Endothelial cell of umbilical vein (primary cell): ENCODE data around the gene FYN. TPM values are rescaled to one million over a fixed set of nuclear protein-coding genes. Genes with fewer than 3 reads are reported as not detected.

ENCODE experiments used
- BruUV-seq: library from RNA; stranded (reverse); fragments of 400-500 nt; replicated peaks from 2 replicates; lab custom pipeline; 2021; lab: Mats Ljungman, UMichigan
- CTCF ChIA-PET: fragments of 300-600, 350-600 bp; sonication (Branson Sonifier 250); formaldehyde crosslinking; loops from one replicate; lab custom pipeline; 2021; ENCODE audit warnings: antibody characterized with exemption, inconsistent platforms; lab: Charles Lee
- POLR2A ChIA-PET: fragments of 300-600, 350-600 bp; sonication (Branson Sonifier 250); formaldehyde crosslinking; loops from one replicate; lab custom pipeline; 2021; ENCODE audit warnings: antibody characterized with exemption, inconsistent platforms; lab: Charles Lee
- DNase-seq: peaks from one replicate; pipeline ENCODE4 v3.0.0-alpha.2; 2011; ENCODE audit warnings: low read depth, low spot score
- FAIRE-seq: peaks from 2 replicates; lab custom pipeline; 2011; peaks lifted over from hg19 to GRCh38; lab: Jason Lieb, UNC
- H2AFZ ChIP-seq: 2 replicates; pipeline ENCODE4 v1.6.0; 2012; ENCODE audit warnings: low read depth, low read length, control low read depth, inconsistent platforms
- H3K27ac ChIP-seq: 2 replicates; pipeline ENCODE4 v1.5.1; 2011; ENCODE audit warnings: low read depth, mild to moderate bottlenecking, control low read depth, low read length, moderate library complexity; ENCODE audit not compliant: insufficient read depth
- H3K27me3 ChIP-seq, 2 experiments: 2 replicates each; pipeline versions ENCODE4 v1.6.0 to v1.6.1; 2011; ENCODE audit warnings: low read length in 2 of 2, mixed read lengths in 1 of 2; ENCODE audit not compliant: control insufficient read depth in 2 of 2, insufficient read depth in 2 of 2
- H3K36me3 ChIP-seq, 2 experiments: 2 replicates in 1 of 2; 3 replicates in 1 of 2; pipeline ENCODE4 v1.5.1; 2011; ENCODE audit warnings: low read length in 2 of 2, mild to moderate bottlenecking in 1 of 2, moderate library complexity in 1 of 2; ENCODE audit not compliant: control insufficient read depth in 2 of 2, insufficient read depth in 2 of 2; ENCODE audit errors: extremely low read depth in 1 of 2
- H3K4me1 ChIP-seq: 3 replicates; pipeline ENCODE4 v1.5.1; 2011; ENCODE audit warnings: mild to moderate bottlenecking, low read length; ENCODE audit not compliant: control insufficient read depth, insufficient read depth; ENCODE audit errors: extremely low read depth
- H3K4me2 ChIP-seq: 2 replicates; pipeline ENCODE4 v1.6.1; 2011; ENCODE audit warnings: low read length, control low read depth, mixed read lengths; ENCODE audit not compliant: insufficient read depth
- H3K4me3 ChIP-seq, 3 experiments: fragments of 200-600 bp in 1 of 3; sonication (generic), shearing (Covaris generic) in 1 of 3; replicated peaks in 1 of 3; 2 replicates each; pipeline ENCODE4 v1.5.1; 2011 to 2016; ENCODE audit warnings: control low read depth in 3 of 3, low read length in 3 of 3, mild to moderate bottlenecking in 2 of 3, inconsistent platforms in 1 of 3, low read depth in 1 of 3, moderate library complexity in 1 of 3; ENCODE audit not compliant: insufficient read depth in 1 of 3
- H3K79me2 ChIP-seq: 2 replicates; pipeline ENCODE4 v1.6.0; 2012; ENCODE audit warnings: low read length, inconsistent platforms; ENCODE audit not compliant: control insufficient read depth, insufficient read depth
- H3K9ac ChIP-seq: replicated peaks from 2 replicates; pipeline ENCODE3; 2011; ENCODE audit warnings: low read length, control low read depth; ENCODE audit not compliant: insufficient read depth; ENCODE audit errors: extremely low read depth
- H3K9me1 ChIP-seq: replicated peaks from 3 replicates; pipeline ENCODE4 v1.6.0; 2011; ENCODE audit warnings: mild to moderate bottlenecking, low read length; ENCODE audit not compliant: control insufficient read depth, insufficient read depth; ENCODE audit errors: extremely low read depth
- H3K9me3 ChIP-seq: replicated peaks from 2 replicates; pipeline ENCODE4 v1.5.1; 2012; ENCODE audit warnings: low read length, inconsistent platforms; ENCODE audit not compliant: control insufficient read depth, insufficient read depth
- H4K20me1 ChIP-seq: replicated peaks from 2 replicates; pipeline ENCODE3; 2011; ENCODE audit warnings: mild to moderate bottlenecking, low read length; ENCODE audit not compliant: control insufficient read depth, insufficient read depth; ENCODE audit errors: extremely low read depth
- CTCF ChIP-seq, 2 donors: IDR thresholded peaks; 1 replicate in 1 of 2; 2 replicates in 1 of 2; pipeline ENCODE4 v1.5.1; 2011; ENCODE audit warnings: low read length in 2 of 2, mild to moderate bottlenecking in 2 of 2, moderate library complexity in 2 of 2, control low read depth in 1 of 2, inconsistent platforms in 1 of 2, low read depth in 1 of 2; ENCODE audit not compliant: insufficient read depth in 1 of 2; ENCODE audit errors: extremely low read depth in 1 of 2
- EZH2 ChIP-seq: IDR thresholded peaks from 2 replicates; pipeline ENCODE4 v1.6.1; 2012; ENCODE audit warnings: borderline replicate concordance, low read depth, mild to moderate bottlenecking, moderate library complexity, low read length, inconsistent platforms; ENCODE audit not compliant: severe bottlenecking
- FOS ChIP-seq: IDR thresholded peaks from 2 replicates; pipeline ENCODE4 v1.6.1; 2011; ENCODE audit warnings: mild to moderate bottlenecking, low read length, moderate library complexity, borderline replicate concordance; ENCODE audit not compliant: insufficient read depth
- GATA2 ChIP-seq: IDR thresholded peaks from 2 replicates; pipeline ENCODE4 v1.7.0; 2011; ENCODE audit warnings: low read depth, mild to moderate bottlenecking, moderate library complexity, mixed read lengths, low read length; ENCODE audit not compliant: insufficient read length, insufficient read depth
- JUN ChIP-seq: IDR thresholded peaks from 2 replicates; pipeline ENCODE4 v1.6.1; 2011; ENCODE audit warnings: borderline replicate concordance, low read depth; ENCODE audit not compliant: insufficient read length, insufficient read depth
- MAX ChIP-seq: IDR thresholded peaks from 2 replicates; pipeline ENCODE4 v1.6.1; 2011; ENCODE audit not compliant: insufficient read depth, insufficient read length
- MYC ChIP-seq: IDR thresholded peaks from one replicate; pipeline ENCODE4 v1.6.1; 2011; ENCODE audit warnings: mild to moderate bottlenecking, low read depth, low read length
- POLR2A ChIP-seq: IDR thresholded peaks from 2 replicates; pipeline ENCODE4 v1.6.1; 2012; ENCODE audit warnings: low read depth, mild to moderate bottlenecking, control low read depth, low read length
- POLR2AphosphoS5 ChIP-seq: IDR thresholded peaks from 2 replicates; pipeline ENCODE4 v1.6.1; 2012; ENCODE audit warnings: low read depth, mild to moderate bottlenecking, control low read depth, low read length, moderate library complexity; ENCODE audit not compliant: insufficient read depth
- dilution Hi-C: fragments of 300-500 bp; cut with MboI; formaldehyde crosslinking; loops from one replicate; pipeline ENCODE4 v1.15.0; 2019; ENCODE audit warnings: low sequenced_read_pairs; ENCODE audit not compliant: extremely low pct_ligation_motif_present
- intact Hi-C: fragments of 100-400 bp; cut with micrococcal nuclease; formaldehyde crosslinking; loops from one replicate; pipeline ENCODE4 v1.10.0; 2022
- polyA plus RNA-seq, 4 experiments: library from polyadenylated mRNA; depleted of rRNA in 3 of 4; stranded (reverse) in 3 of 4; unstranded in 1 of 4; fragments of >200 nt; gene quantifications; 2 replicates each; pipeline versions ENCODE4 v1.2.1 to v1.2.3, GENCODE V29; 2011 to 2012; ENCODE audit warnings: missing spikeins in 1 of 4
- total RNA-seq: library from RNA; stranded (reverse); gene quantifications from 2 replicates; pipeline ENCODE4 v1.2.3, GENCODE V29; 2021

Gene FYN
- total and polyA plus RNA-seq, 2 donors (not counting 3 experiments of a cell fraction or from before 2014, with no cell fraction given): 69.0 to 143 TPM

GRCh38 chr6:111794727-111795452 is 78.4 kb downstream of the FYN start:
- POLR2A ChIA-PET: no interaction called here
- TF ChIP-seq MYC (no peak), POLR2A (no peak), CTCF (IDR thresholded peaks at IDR 0.05; ENCODE audit: extremely low read depth in 1 of 2, insufficient read depth in 1 of 2, low read depth in 1 of 2, low read length in 2 of 2) (no peak), POLR2AphosphoS5 (no peak), FOS (no peak)
- H2AFZ ChIP-seq: no peak overlapping the region
- no peak overlapping the region for H3K4me3 ChIP-seq
- no peaks in the 10 kb centered on the region for H4K20me1 ChIP-seq
- intact Hi-C loops (no loop called here), dilution Hi-C loops (no loop called here)
- no peak overlapping the region for H3K9ac ChIP-seq
- CTCF ChIA-PET: interaction anchor here (1.1 kb wide), 1 partner anchor 21 kb away, joined by 3 read pairs; no protein-coding TSS in a partner anchor
- H3K4me2 ChIP-seq: no peak overlapping the region
- peaks cover 6% of the 10 kb centered on the region for H3K4me1 ChIP-seq
- H3K9me1 ChIP-seq: no peaks in the 10 kb centered on the region
- no peak for FAIRE-seq
- BruUV-seq: no TSS peak
- no peak overlapping the region for H3K27ac ChIP-seq
- no peak for DNase-seq
- H3K79me2 ChIP-seq: peaks cover 15% of the 10 kb centered on the region
- no peaks in the 10 kb centered on the region for H3K9me3 ChIP-seq
- H3K27me3 ChIP-seq: no peaks in the 10 kb centered on the region
- no peaks in the 10 kb centered on the region for H3K36me3 ChIP-seq

DNA sequence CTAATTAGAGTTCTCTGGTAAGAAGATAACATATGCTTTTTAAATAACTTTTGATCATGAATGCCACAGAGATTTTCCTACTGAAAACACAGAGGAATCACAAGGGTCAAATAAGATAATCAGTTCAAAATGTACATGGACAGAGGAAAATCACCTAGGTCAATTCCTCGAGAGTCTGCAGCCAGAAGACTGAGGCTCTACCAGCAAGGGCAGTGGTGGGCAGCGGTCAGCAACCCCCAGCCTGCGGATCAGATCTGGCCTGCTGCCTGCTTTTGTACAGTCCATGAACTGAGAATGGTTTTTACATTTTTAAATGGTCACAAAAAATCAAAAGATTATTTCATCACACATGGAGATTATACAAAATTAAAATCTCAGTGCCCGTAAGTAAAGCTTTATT is 79.0 kb downstream of the FYN start:
- FAIRE-seq: no peak
- dilution Hi-C loops (no loop called here), intact Hi-C loops (no loop called here)
- Histone ChIP-seq H3K27me3 (no peaks in the 10 kb centered on the region), H3K9ac (no peak overlapping the region), H2AFZ (no peak overlapping the region), H3K36me3 (no peaks in the 10 kb centered on the region), H3K4me3 (no peak overlapping the region), H3K27ac (no peak overlapping the region), H3K9me3 (no peaks in the 10 kb centered on the region), H3K9me1 (no peaks in the 10 kb centered on the region), H3K4me1 (peaks cover 6% of the 10 kb centered on the region), H3K4me2 (no peak overlapping the region), H4K20me1 (no peaks in the 10 kb centered on the region), H3K79me2 (peaks cover 15% of the 10 kb centered on the region)
- BruUV-seq: no TSS peak
- POLR2A ChIA-PET: no interaction called here
- CTCF ChIA-PET: no interaction called here
- TF ChIP-seq POLR2A: no peak
- TF ChIP-seq MAX: no peak
- no peak for TF ChIP-seq FOS
- no peak for TF ChIP-seq EZH2
- TF ChIP-seq POLR2AphosphoS5: no peak
- TF ChIP-seq JUN: no peak
- no peak for TF ChIP-seq GATA2
- TF ChIP-seq CTCF (IDR thresholded peaks at IDR 0.05; ENCODE audit: extremely low read depth in 1 of 2, insufficient read depth in 1 of 2, low read depth in 1 of 2, low read length in 2 of 2): no peak
- no peak for TF ChIP-seq MYC
- DNase-seq: no peak
